ENCODE data around the gene MAFG.

Gene MAFG

GRCh38 chr17:81934850-81935708, 7.5 kb upstream of the MAFG start:
- DNase-seq: no peak

GRCh38 chr17:81934098-81934757, 6.7 kb upstream of the MAFG start:
- DNase-seq: no peak

GRCh38 chr17:81933178-81933699, 5.7 kb upstream of the MAFG start:
- no peak for DNase-seq

GRCh38 chr17:81932333-81932983, 4.9 kb upstream of the MAFG start:
- DNase-seq: no peak

GRCh38 chr17:81931557-81932332, 4.2 kb upstream of the MAFG start:
- peak; percentile 27 for DNase-seq

GRCh38 chr17:81931189-81931556, 3.6 kb upstream of the MAFG start:
- no peak for DNase-seq

- DNase-seq: peak; percentile 42
These were observed 2.9 kb upstream of the MAFG start for GRCh38 chr17:81930142-81931125.

- no peak for DNase-seq
These were observed 2.0 kb upstream of the MAFG start for GRCh38 chr17:81929253-81930141.

GRCh38 chr17:81928544-81929252, 1.2 kb upstream of the MAFG start:
- DNase-seq: peak; percentile 55

- no peak for DNase-seq
These were observed 333 bp downstream of the MAFG start for GRCh38 chr17:81927152-81927652.

GRCh38 chr17:81926451-81927151, 934 bp downstream of the MAFG start:
- peak; percentile 56 for DNase-seq

- no peak for DNase-seq
These were observed 1.6 kb downstream of the MAFG start for GRCh38 chr17:81925860-81926450.

GRCh38 chr17:81924557-81925532, 2.7 kb downstream of the MAFG start:
- peak; percentile 35 for DNase-seq

GRCh38 chr17:81923302-81924260, 4.0 kb downstream of the MAFG start:
- peak; percentile 25 for DNase-seq

- DNase-seq: no peak
These were observed 4.8 kb downstream of the MAFG start for GRCh38 chr17:81922566-81923301.

Measured in NCI-H82 (cell line).